ENCODE results near the gene ITGB7.

GRCh38 chr12:53227836-53228235 is 20.8 kb upstream of the ITGB7 start:
- TF ChIP-seq CTCF (IDR thresholded peaks at IDR 0.05), result no peak
- TF ChIP-seq POLR2A (IDR thresholded peaks at IDR 0.05), result no peak
